Uterus (tissue), 2 donors: ENCODE results near the gene PRPF38B.
A peak's percentile ranks its signal among the peaks of the same experiment; 100 is the strongest.

Source experiments
- POLR2A ChIP-seq, 2 donors: fragments of 450-650 bp; IDR thresholded peaks; one replicate each; pipeline ENCODE4 v1.6.1; 2016; ENCODE audit warnings: antibody characterized with exemption in 2 of 2, mild to moderate bottlenecking in 1 of 2, moderate library complexity in 1 of 2
- TF ChIP-seq, protein P1 (sequence below), 4 experiments: fragments of 200-600 bp in 2 of 4; fragments of 450-650 bp in 2 of 4; sonication (generic) in 2 of 4; IDR thresholded peaks; one replicate each; pipeline ENCODE4 v1.5.1; 2016 to 2019; ENCODE audit warnings: antibody characterized with exemption in 4 of 4, mild to moderate bottlenecking in 2 of 4, moderate library complexity in 1 of 4

DNA sequence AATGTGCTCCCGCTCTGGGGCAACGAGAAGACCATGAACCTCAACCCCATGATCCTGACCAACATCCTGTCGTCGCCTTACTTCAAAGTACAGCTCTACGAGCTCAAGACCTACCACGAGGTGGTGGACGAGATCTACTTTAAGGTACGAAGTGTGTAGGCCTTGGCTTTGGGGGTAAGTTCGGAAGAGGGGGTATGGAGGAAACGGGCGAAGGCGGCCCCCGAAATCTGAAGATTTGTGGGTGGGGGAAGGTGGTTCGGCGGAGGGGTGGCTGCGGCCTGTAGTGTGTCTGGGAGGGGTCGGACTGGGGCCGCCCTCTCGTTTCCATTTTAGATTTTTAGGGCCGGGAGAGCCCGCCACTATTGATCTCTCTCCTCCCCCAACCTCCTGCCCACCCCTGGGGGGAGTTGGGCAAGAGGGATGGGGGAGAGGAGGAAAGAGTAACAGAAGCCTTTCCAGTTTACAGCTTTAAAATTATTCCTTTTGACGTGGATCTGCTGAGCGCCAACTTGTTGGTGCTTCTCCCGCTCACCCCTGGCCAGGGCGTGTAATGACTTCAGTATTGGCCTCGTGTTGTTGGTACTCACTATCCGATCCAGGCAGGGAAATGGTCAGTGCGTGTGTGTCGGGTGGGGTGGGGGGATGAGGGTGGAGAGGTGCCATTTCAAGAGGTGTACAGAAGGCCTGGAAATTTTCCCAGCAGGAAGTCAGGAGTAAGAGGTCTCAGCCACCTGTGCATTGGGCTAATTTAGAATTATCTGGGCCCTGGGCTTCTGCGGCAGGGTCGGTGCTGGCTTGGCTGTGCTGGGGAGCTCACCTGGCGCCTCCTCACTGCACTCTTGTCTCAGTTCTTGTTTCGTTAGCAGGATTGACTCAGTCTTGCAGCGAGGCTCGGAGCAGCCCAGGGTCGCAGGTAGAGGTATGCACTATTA is 880 bp downstream of the PRPF38B start:
- TF ChIP-seq, protein P1, sequence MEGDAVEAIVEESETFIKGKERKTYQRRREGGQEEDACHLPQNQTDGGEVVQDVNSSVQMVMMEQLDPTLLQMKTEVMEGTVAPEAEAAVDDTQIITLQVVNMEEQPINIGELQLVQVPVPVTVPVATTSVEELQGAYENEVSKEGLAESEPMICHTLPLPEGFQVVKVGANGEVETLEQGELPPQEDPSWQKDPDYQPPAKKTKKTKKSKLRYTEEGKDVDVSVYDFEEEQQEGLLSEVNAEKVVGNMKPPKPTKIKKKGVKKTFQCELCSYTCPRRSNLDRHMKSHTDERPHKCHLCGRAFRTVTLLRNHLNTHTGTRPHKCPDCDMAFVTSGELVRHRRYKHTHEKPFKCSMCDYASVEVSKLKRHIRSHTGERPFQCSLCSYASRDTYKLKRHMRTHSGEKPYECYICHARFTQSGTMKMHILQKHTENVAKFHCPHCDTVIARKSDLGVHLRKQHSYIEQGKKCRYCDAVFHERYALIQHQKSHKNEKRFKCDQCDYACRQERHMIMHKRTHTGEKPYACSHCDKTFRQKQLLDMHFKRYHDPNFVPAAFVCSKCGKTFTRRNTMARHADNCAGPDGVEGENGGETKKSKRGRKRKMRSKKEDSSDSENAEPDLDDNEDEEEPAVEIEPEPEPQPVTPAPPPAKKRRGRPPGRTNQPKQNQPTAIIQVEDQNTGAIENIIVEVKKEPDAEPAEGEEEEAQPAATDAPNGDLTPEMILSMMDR (IDR thresholded peaks at IDR 0.05): peak in 1 of 4 experiments; percentile 19
- no peak for TF ChIP-seq POLR2A (IDR thresholded peaks at IDR 0.05)
